GM11168 (cell line): Measurements from ENCODE around the gene CCDC38.

Experiments used
- in situ Hi-C: fragments of 300-500 bp; cut with MboI; formaldehyde crosslinking; loops from one replicate; pipeline ENCODE4 v1.12.0; 2022; ENCODE audit warnings: low sequenced_read_pairs; ENCODE audit not compliant: unreplicated experiment

Gene CCDC38

DNA sequence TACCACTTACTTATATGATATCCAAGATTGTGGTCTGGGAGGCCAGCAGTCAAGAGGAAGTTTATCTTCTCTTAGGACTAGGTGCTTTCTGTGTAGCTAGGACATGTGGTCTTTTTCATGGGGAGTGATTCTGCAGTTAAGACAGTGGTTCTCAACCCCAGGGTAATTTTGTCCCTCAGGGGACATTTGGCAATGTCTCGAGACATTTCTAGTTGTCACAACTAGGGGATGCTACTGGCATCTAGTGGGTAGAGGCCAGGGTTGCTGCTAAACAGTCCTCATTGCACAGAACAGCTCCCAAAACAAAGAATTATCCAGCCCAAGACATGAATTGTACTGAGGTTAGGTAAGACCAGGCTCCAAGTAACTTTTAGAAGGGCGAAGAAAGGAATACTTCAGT is 20.7 kb upstream of the CCDC38 start:
- in situ Hi-C loops = no loop called here

DNA sequence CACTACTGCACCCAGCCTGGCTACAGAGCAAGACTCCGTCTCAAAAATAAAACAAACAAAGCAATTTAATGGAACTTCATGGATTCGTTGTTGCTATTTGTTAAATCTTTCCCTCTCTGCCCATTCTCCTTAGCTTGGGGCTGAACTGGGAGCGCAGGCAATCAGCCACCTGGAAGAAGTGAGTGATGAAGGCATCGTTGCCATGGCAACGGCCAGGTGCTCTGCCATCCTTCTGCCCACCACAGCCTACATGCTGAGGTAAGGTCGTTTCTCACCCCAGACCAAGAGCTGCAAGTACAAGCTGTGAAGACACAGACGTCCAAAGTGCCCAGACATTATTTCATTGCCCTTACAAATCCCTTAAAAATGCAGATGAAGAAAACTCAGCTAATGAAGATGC is 19.8 kb upstream of the CCDC38 start:
- in situ Hi-C loops = no loop called here

DNA sequence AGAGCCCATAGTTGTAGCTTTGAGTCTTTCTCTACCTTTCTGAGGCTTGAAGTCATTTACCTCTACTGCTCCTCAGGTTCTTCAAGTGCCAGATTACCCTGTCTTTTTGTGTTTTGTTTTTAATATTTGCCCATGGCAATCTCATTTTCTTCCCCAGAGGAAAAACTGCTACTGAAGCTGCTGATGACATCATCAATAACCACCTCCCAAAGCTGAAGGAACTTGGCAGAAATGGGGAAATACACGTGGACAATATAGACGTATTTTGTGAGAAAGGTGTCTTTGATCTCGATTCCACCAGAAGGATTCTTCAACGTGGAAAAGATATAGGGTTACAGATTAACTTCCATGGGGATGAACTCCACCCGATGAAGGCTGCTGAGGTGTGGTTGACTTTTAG is 17.8 kb upstream of the CCDC38 start:
- in situ Hi-C loops = no loop called here

GRCh38 chr12:95959107-95959506 is 16.7 kb upstream of the CCDC38 start:
- in situ Hi-C loops = no loop called here

DNA sequence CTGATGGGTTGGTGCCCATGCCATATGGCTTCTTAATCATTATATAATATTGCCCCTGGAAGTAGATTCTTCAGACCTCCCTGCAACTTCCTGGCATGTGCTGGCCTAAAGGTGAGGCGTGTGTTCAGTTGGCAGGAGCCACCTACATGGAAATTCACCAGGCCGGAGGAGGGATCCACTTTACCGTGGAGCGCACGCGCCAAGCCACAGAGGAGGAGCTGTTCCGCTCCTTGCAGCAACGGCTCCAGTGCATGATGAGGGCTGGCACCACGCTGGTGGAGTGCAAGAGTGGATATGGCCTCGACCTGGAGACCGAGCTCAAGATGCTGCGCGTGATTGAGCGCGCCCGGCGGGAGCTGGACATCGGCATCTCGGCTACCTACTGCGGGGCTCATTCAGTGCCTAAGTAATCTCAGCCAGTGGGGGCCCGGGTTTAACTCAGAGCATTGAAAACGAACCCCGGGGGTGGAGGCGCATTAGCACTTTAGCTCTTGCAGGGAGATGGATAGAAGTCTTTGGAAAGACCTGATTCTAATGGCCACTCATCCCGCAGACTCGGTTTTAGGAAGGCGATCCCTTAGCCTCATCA is 14.2 kb upstream of the CCDC38 start:
- in situ Hi-C loops = no loop called here

DNA sequence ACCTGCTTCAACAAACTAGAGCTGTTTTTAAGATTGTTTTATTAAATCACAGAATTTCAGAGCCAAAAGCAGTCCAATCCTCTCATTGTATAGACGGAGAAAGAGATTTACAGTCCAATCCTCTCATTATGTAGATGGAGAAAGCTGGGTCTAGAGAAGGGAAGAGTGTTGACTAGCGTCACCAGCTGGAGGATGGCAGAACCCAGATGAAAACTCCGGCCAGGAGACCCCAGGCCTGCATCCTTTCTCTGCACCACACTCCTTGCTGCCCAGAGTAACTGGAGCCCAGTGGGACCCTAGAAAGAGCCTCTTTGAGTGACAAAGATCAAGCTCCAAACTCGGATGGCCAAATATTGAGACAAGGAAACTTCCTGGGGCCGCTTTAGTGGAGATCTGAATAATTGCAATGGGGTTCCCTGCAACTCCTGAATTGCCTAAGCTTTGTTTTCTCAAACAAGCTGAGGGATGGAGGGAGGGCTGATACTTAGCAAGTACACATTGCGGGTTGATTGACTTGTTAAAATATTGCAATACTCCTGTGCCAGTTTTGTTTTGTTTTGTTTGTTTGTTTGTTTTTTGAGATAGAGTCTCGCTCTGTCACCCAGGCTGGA is 13.2 kb upstream of the CCDC38 start:
- in situ Hi-C loops = no loop called here

- in situ Hi-C loops = no loop called here
Measured at GRCh38 chr12:95953000-95953399, 10.6 kb upstream of the CCDC38 start.

DNA sequence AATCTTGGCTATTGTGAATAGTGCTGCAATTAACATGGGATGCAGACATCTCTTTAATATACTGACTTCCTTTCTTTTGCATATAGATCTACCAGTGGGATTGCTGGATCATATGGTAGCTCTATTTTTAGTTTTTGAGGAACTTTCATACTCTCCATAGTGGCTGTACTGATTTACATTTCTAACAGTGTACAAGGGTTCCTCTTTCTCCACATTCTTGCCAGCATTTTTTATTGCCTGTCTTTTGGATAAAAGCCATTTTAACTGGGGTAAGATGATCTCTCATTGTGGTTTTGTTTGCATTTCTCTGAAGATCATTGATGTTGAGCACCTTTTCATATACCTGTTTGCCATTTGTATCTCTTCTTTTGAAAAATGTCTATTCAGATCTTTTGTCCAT is 9.1 kb upstream of the CCDC38 start:
- in situ Hi-C loops = no loop called here

DNA sequence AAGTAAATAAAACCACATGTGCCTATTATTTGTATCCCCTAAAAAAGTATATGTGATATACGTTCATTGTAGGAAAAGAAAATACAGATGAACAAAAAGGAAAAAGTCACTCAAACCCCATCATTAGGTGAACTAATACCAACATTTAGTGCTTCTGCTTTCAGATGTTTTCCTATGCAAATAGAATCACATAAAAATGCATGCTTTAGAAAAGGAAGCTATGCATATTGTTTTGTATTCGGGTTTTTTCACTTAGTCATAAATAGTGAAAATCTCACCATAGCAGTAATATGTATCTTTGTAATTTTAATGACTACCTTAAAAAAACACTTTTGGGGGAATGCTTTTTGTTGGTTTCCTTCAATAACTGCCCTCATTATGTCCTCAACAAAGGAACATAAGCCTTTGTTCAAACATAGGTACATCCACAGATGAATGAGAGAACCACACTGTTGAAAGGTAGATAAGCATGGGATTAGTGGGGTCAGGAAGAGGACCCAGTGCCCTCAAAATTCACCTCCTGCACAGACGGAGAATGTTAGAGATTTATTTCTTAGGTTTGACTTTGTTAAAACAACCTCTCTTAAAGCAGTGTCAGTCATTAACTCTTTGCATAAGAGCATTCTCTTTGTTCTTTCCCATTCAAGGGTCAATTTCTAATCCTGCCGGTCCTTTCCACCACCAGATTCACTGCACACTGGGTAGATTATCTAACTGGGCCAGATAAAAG is 7.2 kb upstream of the CCDC38 start:
- in situ Hi-C loops = no loop called here

- in situ Hi-C loops = no loop called here
Measured at GRCh38 chr12:95944108-95944704, 1.8 kb upstream of the CCDC38 start.

DNA sequence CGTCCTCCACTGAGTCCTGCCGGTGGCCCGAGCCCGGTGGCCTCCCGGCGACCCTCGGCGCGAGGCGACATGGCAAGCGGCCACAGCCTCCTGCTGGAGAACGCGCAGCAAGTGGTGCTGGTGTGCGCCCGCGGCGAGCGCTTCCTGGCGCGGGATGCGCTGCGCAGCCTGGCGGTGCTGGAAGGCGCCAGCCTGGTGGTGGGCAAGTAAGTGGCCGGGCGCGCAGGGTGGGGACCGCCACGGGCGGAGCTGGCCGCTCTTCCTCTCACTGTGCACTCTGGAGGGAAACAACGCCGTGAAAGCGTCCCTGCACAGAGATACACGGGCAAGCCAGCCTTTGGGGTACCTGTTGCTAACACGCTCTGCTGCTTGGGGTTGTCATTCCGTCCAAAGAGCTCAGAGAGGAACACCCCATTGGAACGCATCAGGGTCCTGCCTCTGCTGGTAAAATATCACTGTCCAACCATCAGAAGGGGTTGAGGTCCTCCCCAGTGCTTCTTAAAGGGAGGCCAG is 972 bp upstream of the CCDC38 start, which contains the start of gene AMDHD1:
Gene AMDHD1 (plus strand): TSS at position 2 of the 513 bp plus-strand sequence. CDS start 68 bp downstream, at position 70.
- in situ Hi-C loops = no loop called here

DNA sequence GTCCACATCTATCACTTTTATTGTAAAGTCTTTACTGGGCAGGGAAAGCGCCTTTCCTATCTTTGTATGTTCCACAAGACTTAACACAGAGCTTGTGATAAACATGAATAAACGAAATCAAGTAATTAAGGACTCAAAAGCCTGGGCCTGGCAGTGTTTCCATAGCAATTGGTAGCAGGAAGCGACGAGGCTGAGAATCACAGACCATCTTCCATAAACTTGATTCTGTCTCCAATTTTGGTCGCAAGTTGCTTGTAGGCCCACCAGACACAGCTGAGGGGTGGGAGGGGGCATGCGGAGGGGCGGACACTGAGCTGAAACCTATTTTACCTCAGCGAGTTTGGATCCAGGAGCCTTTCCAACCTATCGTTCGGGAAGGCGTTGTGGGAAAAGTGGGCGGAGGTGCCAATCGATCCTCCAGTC is 302 bp downstream of the CCDC38 start:
- in situ Hi-C loops = no loop called here

DNA sequence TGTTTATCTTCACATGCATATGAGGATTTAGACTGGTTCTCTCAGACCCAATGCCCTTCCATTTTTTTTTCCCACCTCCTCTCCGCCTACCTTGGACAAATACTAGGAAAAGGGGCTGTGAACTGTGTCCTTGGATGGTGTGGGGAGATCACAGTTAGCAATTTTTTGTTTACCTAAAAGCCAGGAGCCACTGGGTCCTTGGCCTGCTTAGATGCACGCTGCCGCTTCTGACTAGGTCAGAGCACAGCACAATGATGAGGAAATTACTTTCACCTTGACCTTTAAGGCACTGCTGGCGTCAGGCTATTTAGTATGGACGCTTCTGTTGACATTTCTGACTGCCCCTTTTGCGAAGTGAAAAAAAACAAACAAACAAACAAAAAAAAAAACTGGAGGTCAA is 1.9 kb downstream of the CCDC38 start:
- in situ Hi-C loops = no loop called here

- in situ Hi-C loops = loop anchor here (25.0 kb wide), 1 partner anchor 290 kb away; no protein-coding TSS in a partner anchor
Measured at GRCh38 chr12:95922231-95922630, 20.2 kb downstream of the CCDC38 start.

DNA sequence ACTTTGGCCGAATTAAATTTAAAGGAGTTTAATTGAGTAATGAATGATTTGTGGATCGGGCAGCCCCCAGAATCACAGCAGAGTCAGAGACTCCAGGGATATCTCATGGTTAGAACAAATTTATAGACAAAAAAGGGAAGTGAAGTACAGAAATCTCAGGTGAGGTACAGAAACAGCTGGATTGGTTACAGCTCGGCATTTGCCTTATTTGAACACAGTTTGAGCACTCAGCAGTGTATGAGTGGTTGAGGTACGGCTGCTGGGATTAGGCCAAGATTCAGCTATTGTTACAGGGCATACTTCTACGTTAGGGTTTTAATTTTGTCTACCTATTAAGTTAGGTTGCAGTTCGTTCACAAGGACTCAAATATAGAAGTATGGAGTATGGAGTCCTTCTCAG is 23.3 kb downstream of the CCDC38 start:
- in situ Hi-C loops = loop anchor here (10.0 to 25.0 kb wide), 2 partner anchors 96 to 293 kb away; no protein-coding TSS in a partner anchor

DNA sequence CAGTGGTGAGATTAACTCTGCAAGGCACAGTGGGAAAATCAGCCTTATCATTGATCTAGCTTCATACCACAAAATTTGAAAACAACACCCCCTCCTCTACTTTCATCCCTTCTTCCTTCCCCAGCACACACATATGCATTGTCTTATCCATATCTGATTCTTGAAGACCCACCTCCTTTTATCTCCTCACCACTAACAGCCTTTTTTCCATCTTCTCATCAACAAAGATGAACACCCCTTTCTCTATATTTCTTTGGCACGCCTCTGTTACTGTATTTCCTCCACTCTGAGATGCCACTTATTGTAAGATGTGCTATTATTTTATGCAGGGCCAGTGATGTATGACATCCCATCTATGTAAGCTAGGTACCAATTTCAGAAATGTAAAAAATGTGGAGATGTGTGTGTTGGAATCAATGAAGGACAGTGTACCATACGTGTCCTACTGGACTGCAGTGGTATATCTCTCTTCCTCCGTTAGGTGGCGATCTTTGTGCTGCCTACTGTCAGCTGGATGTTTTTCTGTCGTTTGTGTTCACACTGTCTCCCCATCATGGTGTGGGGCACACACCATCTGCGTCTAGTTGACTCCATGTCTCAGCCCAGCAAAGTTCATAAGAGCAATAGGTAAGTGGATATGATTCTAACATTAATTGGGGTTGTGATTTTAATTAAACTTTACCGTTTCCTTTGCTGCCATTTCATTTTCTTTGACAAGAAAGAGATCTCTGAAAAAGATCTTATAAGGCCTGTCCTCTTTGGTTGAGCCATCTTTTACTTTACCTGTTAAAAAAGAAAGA is 24.0 kb downstream of the CCDC38 start:
- in situ Hi-C loops = loop anchor here (10.0 to 25.0 kb wide), 2 partner anchors 96 to 294 kb away; no protein-coding TSS in a partner anchor

DNA sequence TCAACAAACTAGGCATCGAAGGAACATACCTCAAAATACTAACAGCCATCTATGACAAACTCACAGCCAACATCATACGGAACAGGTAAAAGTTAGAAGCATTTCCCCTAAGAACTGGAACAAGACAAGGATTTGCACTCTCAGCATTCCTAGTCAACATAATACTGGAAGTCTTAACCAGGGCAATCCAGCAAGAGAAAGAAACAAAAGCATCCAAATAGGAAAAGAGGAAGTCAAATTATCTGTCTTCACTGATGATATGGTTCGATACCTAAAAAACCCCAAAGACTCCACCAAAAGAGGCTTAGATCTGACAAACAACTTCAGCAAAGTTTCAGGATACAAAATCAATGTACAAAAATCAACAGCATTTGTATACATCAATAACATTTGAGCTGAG is 32.5 kb downstream of the CCDC38 start:
- in situ Hi-C loops = loop anchor here (10.0 to 25.0 kb wide), 2 partner anchors 105 to 302 kb away; no protein-coding TSS in a partner anchor

- in situ Hi-C loops = loop anchor here (25.0 kb wide), 1 partner anchor 304 kb away; no protein-coding TSS in a partner anchor
Measured at GRCh38 chr12:95908573-95908972, 33.8 kb downstream of the CCDC38 start.

- in situ Hi-C loops = no loop called here
Measured at GRCh38 chr12:95898081-95898480, 44.3 kb downstream of the CCDC38 start.

GRCh38 chr12:95896846-95897245 is 45.6 kb downstream of the CCDC38 start:
- in situ Hi-C loops = no loop called here
